Endothelial cell of umbilical vein (primary cell): ENCODE results near the gene DAZAP1.

Source experiments
- CTCF ChIP-seq, 2 donors: IDR thresholded peaks; 1 replicate in 1 of 2; 2 replicates in 1 of 2; pipeline ENCODE4 v1.5.1; 2011; ENCODE audit warnings: low read length in 2 of 2, mild to moderate bottlenecking in 2 of 2, moderate library complexity in 2 of 2, control low read depth in 1 of 2, inconsistent platforms in 1 of 2, low read depth in 1 of 2; ENCODE audit not compliant: insufficient read depth in 1 of 2; ENCODE audit errors: extremely low read depth in 1 of 2
- FOS ChIP-seq: IDR thresholded peaks from 2 replicates; pipeline ENCODE4 v1.6.1; 2011; ENCODE audit warnings: mild to moderate bottlenecking, low read length, moderate library complexity, borderline replicate concordance; ENCODE audit not compliant: insufficient read depth
- MAX ChIP-seq: IDR thresholded peaks from 2 replicates; pipeline ENCODE4 v1.6.1; 2011; ENCODE audit not compliant: insufficient read depth, insufficient read length
- MYC ChIP-seq: IDR thresholded peaks from one replicate; pipeline ENCODE4 v1.6.1; 2011; ENCODE audit warnings: mild to moderate bottlenecking, low read depth, low read length
- POLR2A ChIP-seq: IDR thresholded peaks from 2 replicates; pipeline ENCODE4 v1.6.1; 2012; ENCODE audit warnings: low read depth, mild to moderate bottlenecking, control low read depth, low read length
- POLR2AphosphoS5 ChIP-seq: IDR thresholded peaks from 2 replicates; pipeline ENCODE4 v1.6.1; 2012; ENCODE audit warnings: low read depth, mild to moderate bottlenecking, control low read depth, low read length, moderate library complexity; ENCODE audit not compliant: insufficient read depth

GRCh38 chr19:1417681-1418495 lies 10.5 kb downstream of the DAZAP1 start:
- TF ChIP-seq CTCF (IDR thresholded peaks at IDR 0.05; ENCODE audit: extremely low read depth in 1 of 2, insufficient read depth in 1 of 2, low read depth in 1 of 2, low read length in 2 of 2) (no peak), MAX (no peak), POLR2AphosphoS5 (no peak), POLR2A (no peak), FOS (no peak), MYC (no peak)
